H1 (cell line): ENCODE measurements around the gene SLC31A2. TPM values are rescaled to one million over a fixed set of nuclear protein-coding genes. Genes with fewer than 3 reads are reported as not detected.

ENCODE experiments used
- CTCF ChIA-PET: fragments of 300-600 bp; sonication (Branson Sonifier 250); formaldehyde crosslinking; loops from one replicate; lab custom pipeline; 2021; ENCODE audit not compliant: partially characterized antibody; lab: Charles Lee
- POLR2A ChIA-PET: fragments of 300-600 bp; sonication (Branson Sonifier 250); formaldehyde crosslinking; loops from one replicate; lab custom pipeline; 2021; ENCODE audit warnings: inconsistent platforms; ENCODE audit not compliant: partially characterized antibody; lab: Charles Lee
- DNase-seq, 2 experiments: peaks; one replicate each; pipeline versions ENCODE4 v3.0.0 to v3.0.0-alpha.2; 2010 to 2022; ENCODE audit warnings: low spot score in 2 of 2, low read depth in 1 of 2, mixed read lengths in 1 of 2
- FAIRE-seq: peaks from 2 replicates; lab custom pipeline; 2011; peaks lifted over from hg19 to GRCh38; lab: Jason Lieb, UNC
- H2AFZ ChIP-seq: 2 replicates; pipeline ENCODE4 v1.8.1; 2012; ENCODE audit warnings: low read length, inconsistent platforms
- H2AK5ac ChIP-seq: 2 replicates; pipeline ENCODE4 v1.6.1; 2013; ENCODE audit warnings: low read depth, low read length
- H2BK120ac ChIP-seq: replicated peaks from 2 replicates; pipeline ENCODE3; 2013; ENCODE audit warnings: low read depth, low read length, inconsistent platforms
- H2BK12ac ChIP-seq: 2 replicates; pipeline ENCODE4 v1.6.1; 2013; ENCODE audit warnings: low read depth, low read length
- H2BK15ac ChIP-seq: 2 replicates; pipeline ENCODE4 v1.6.1; 2013; ENCODE audit warnings: low read length
- H2BK20ac ChIP-seq: 2 replicates; pipeline ENCODE4 v1.6.1; 2013; ENCODE audit warnings: low read length
- H2BK5ac ChIP-seq: 2 replicates; pipeline ENCODE4 v1.6.1; 2013; ENCODE audit warnings: low read depth, low read length
- H3K14ac ChIP-seq: 2 replicates; pipeline ENCODE4 v1.6.1; 2013; ENCODE audit warnings: inconsistent platforms; ENCODE audit not compliant: insufficient read length
- H3K18ac ChIP-seq: 2 replicates; pipeline ENCODE4 v1.6.1; 2013; ENCODE audit warnings: low read length; ENCODE audit errors: extremely low read depth
- H3K23ac ChIP-seq: 2 replicates; pipeline ENCODE4 v1.6.1; 2013; ENCODE audit warnings: inconsistent platforms; ENCODE audit not compliant: insufficient read length
- H3K23me2 ChIP-seq: 2 replicates; pipeline ENCODE4 v1.6.1; 2013; ENCODE audit warnings: low read depth, low read length
- H3K27ac ChIP-seq: 2 replicates; pipeline ENCODE4 v1.6.1; 2011; ENCODE audit warnings: low read depth, low read length, inconsistent platforms
- H3K27me3 ChIP-seq, 4 experiments: replicated peaks in 1 of 4; 1 replicate in 1 of 4; 2 replicates in 3 of 4; pipeline versions ENCODE4 v1.6.1 to v1.8.1; 2011 to 2013; ENCODE audit warnings: low read length in 3 of 4, mild to moderate bottlenecking in 3 of 4, inconsistent platforms in 2 of 4, mixed read lengths in 2 of 4, moderate library complexity in 1 of 4; ENCODE audit not compliant: control insufficient read depth in 3 of 4, insufficient read depth in 3 of 4; ENCODE audit errors: extremely low read depth in 1 of 4
- H3K36me3 ChIP-seq, 4 experiments: 2 replicates each; pipeline versions ENCODE4 v1.6.1 to v1.8.1; 2011 to 2013; ENCODE audit warnings: mild to moderate bottlenecking in 4 of 4, low read length in 3 of 4, moderate library complexity in 2 of 4, control low read depth in 1 of 4, inconsistent platforms in 1 of 4; ENCODE audit not compliant: insufficient read depth in 4 of 4, control insufficient read depth in 2 of 4
- H3K4ac ChIP-seq: replicated peaks from 2 replicates; pipeline ENCODE3; 2013; ENCODE audit warnings: low read length, low read depth, mixed read lengths, inconsistent platforms; ENCODE audit not compliant: insufficient read length
- H3K4me1 ChIP-seq, 4 experiments: replicated peaks in 1 of 4; 1 replicate in 1 of 4; 2 replicates in 3 of 4; pipeline versions ENCODE4 v1.6.1 to v1.8.1; 2011 to 2013; ENCODE audit warnings: low read length in 3 of 4, inconsistent platforms in 2 of 4, mixed read lengths in 1 of 4; ENCODE audit not compliant: insufficient read depth in 4 of 4, control insufficient read depth in 3 of 4
- H3K4me2 ChIP-seq, 2 experiments: 2 replicates each; pipeline versions ENCODE4 v1.6.1 to v1.8.1; 2011 to 2013; ENCODE audit warnings: low read depth in 2 of 2, low read length in 2 of 2, control low read depth in 1 of 2, inconsistent platforms in 1 of 2, mild to moderate bottlenecking in 1 of 2; ENCODE audit not compliant: insufficient read depth in 1 of 2
- H3K4me3 ChIP-seq, 4 experiments: fragments of 200-600, 300-600 bp in 1 of 4; sonication (generic), shearing (Covaris generic), sonication (Bioruptor Twin) in 1 of 4; 2 replicates each; pipeline versions ENCODE4 v1.5.1 to v1.8.1; 2011 to 2016; ENCODE audit warnings: low read length in 4 of 4, low read depth in 3 of 4, control low read depth in 2 of 4, inconsistent platforms in 2 of 4, mild to moderate bottlenecking in 2 of 4, mixed read lengths in 1 of 4, moderate library complexity in 1 of 4; ENCODE audit not compliant: insufficient read depth in 2 of 4; ENCODE audit errors: extremely low read depth in 1 of 4
- H3K56ac ChIP-seq: replicated peaks from 2 replicates; pipeline ENCODE3; 2013; ENCODE audit warnings: low read depth, mild to moderate bottlenecking, mixed read lengths, low read length, inconsistent platforms; ENCODE audit not compliant: insufficient read length
- H3K79me1 ChIP-seq: 2 replicates; pipeline ENCODE4 v1.6.1; 2013; ENCODE audit warnings: low read depth, low read length, control low read depth
- H3K79me2 ChIP-seq, 2 experiments: 2 replicates each; pipeline versions ENCODE4 v1.6.1 to v1.8.1; 2012 to 2013; ENCODE audit warnings: low read length in 2 of 2, mild to moderate bottlenecking in 2 of 2, inconsistent platforms in 1 of 2; ENCODE audit not compliant: insufficient read depth in 2 of 2, control insufficient read depth in 1 of 2
- H3K9ac ChIP-seq, 4 experiments: replicated peaks in 1 of 4; 1 replicate in 1 of 4; 2 replicates in 3 of 4; pipeline versions ENCODE4 v1.6.1 to v1.8.1; 2011 to 2013; ENCODE audit warnings: low read depth in 3 of 4, low read length in 3 of 4, control low read depth in 2 of 4, mild to moderate bottlenecking in 2 of 4, moderate library complexity in 2 of 4, inconsistent platforms in 1 of 4; ENCODE audit errors: extremely low read depth in 1 of 4
- H3K9me3 ChIP-seq, 2 experiments: 2 replicates each; pipeline versions ENCODE4 v1.6.1 to v1.8.1; 2012 to 2013; ENCODE audit warnings: mild to moderate bottlenecking in 2 of 2, moderate library complexity in 2 of 2, control low read depth in 1 of 2, inconsistent platforms in 1 of 2, low read depth in 1 of 2, low read length in 1 of 2, mixed read lengths in 1 of 2; ENCODE audit not compliant: insufficient read depth in 2 of 2
- H4K20me1 ChIP-seq, 2 experiments: replicated peaks in 1 of 2; 2 replicates each; pipeline versions ENCODE3 to v1.8.1; 2011 to 2013; ENCODE audit warnings: inconsistent platforms in 2 of 2, low read length in 2 of 2, mild to moderate bottlenecking in 1 of 2; ENCODE audit not compliant: insufficient read depth in 2 of 2, control insufficient read depth in 1 of 2
- H4K5ac ChIP-seq: 2 replicates; pipeline ENCODE4 v1.6.1; 2013; ENCODE audit warnings: low read length, low read depth, mixed read lengths, inconsistent platforms; ENCODE audit not compliant: insufficient read length
- H4K8ac ChIP-seq: 2 replicates; pipeline ENCODE4 v1.8.0; 2013; ENCODE audit warnings: mild to moderate bottlenecking, moderate library complexity, low read length, inconsistent platforms; ENCODE audit not compliant: insufficient read depth; ENCODE audit errors: extremely low read depth
- H4K91ac ChIP-seq: replicated peaks from 2 replicates; pipeline ENCODE3; 2013; ENCODE audit warnings: low read length, mixed read lengths, inconsistent platforms; ENCODE audit not compliant: insufficient read length
- BACH1 ChIP-seq: IDR thresholded peaks from 2 replicates; pipeline ENCODE4 v1.6.1; 2012; ENCODE audit warnings: low read length, improper control_type of control experiment
- BRCA1 ChIP-seq: IDR thresholded peaks from 2 replicates; pipeline ENCODE4 v1.6.1; 2012; ENCODE audit warnings: low read depth, low read length, improper control_type of control experiment
- CTBP2 ChIP-seq: IDR thresholded peaks from 2 replicates; pipeline ENCODE4 v1.7.0; 2011; ENCODE audit warnings: borderline replicate concordance, mild to moderate bottlenecking, moderate library complexity, mixed read lengths, low read length; ENCODE audit not compliant: insufficient read depth, insufficient read length
- CTCF ChIP-seq, 3 experiments: IDR thresholded peaks; 1 replicate in 2 of 3; 2 replicates in 1 of 3; pipeline versions ENCODE4 v1.5.1 to v1.6.1; 2011; ENCODE audit warnings: low read length in 3 of 3, mild to moderate bottlenecking in 3 of 3, inconsistent platforms in 2 of 3, low read depth in 1 of 3, moderate library complexity in 1 of 3; ENCODE audit not compliant: insufficient read depth in 1 of 3; ENCODE audit errors: control extremely low read depth in 1 of 3
- FOSL1 ChIP-seq: IDR thresholded peaks from 2 replicates; pipeline ENCODE4 v1.6.1; 2011; ENCODE audit warnings: mild to moderate bottlenecking, low read depth, low read length, moderate library complexity; ENCODE audit not compliant: insufficient read depth
- HDAC6 ChIP-seq: IDR thresholded peaks from one replicate; pipeline ENCODE4 v1.7.1; 2012; ENCODE audit warnings: low read depth, mild to moderate bottlenecking, inconsistent platforms, low read length, moderate library complexity
- RNF2 ChIP-seq: fragments of 200-900, 300-1000 bp; sonication (generic); IDR thresholded peaks from 2 replicates; pipeline ENCODE4 v1.7.1; 2016; ENCODE audit warnings: borderline replicate concordance, low read depth, mild to moderate bottlenecking, antibody characterized with exemption, low read length; ENCODE audit not compliant: poor library complexity, severe bottlenecking; ENCODE audit errors: missing control alignments
- SIN3A ChIP-seq, 2 experiments: IDR thresholded peaks in 1 of 2; conservative IDR thresholded peaks in 1 of 2; 2 replicates each; pipeline ENCODE4 v1.6.1; 2011 to 2012; ENCODE audit warnings: low read length in 2 of 2, improper control_type of control experiment in 1 of 2, low read depth in 1 of 2, mild to moderate bottlenecking in 1 of 2
- SRF ChIP-seq: IDR thresholded peaks from 2 replicates; pipeline ENCODE4 v1.6.1; 2011; ENCODE audit warnings: mild to moderate bottlenecking, low read depth, low read length, moderate library complexity
- TBP ChIP-seq: IDR thresholded peaks from 2 replicates; pipeline ENCODE4 v1.6.1; 2011; ENCODE audit warnings: low read depth, low read length, improper control_type of control experiment
- WGBS, 2 experiments: shearing (Covaris generic) in 1 of 2; methylation state at CpG; one replicate each; pipeline versions ENCODE4 v1.1.6 to v1.1.7; 2013 to 2015; ENCODE audit warnings: low lambda C conversion rate in 2 of 2, mixed read lengths in 2 of 2, inconsistent platforms in 1 of 2, low coverage in 1 of 2, missing lambda C conversion rate in 1 of 2; ENCODE audit not compliant: insufficient replicate concordance in 2 of 2, insufficient coverage in 1 of 2, insufficient read length in 1 of 2; ENCODE audit errors: extremely low coverage in 1 of 2, missing lambda C conversion rate in 1 of 2; 5-methylcytosine and 5-hydroxymethylcytosine counted together
- polyA plus RNA-seq, 7 experiments: library from polyadenylated mRNA; depleted of rRNA in 3 of 7; stranded (reverse) in 5 of 7; unstranded in 2 of 7; fragments of >200 nt in 5 of 7; fragments of 200-250 nt in 2 of 7; gene quantifications; 1 replicate in 5 of 7; 2 replicates in 1 of 7; 4 replicates in 1 of 7; pipeline versions ENCODE4 v1.2.1 to v1.2.3, GENCODE V29; 2011 to 2013; ENCODE audit warnings: missing spikeins in 2 of 7, mixed read lengths in 2 of 7
- total RNA-seq: library from RNA; stranded (reverse); fragmentation: NEBNext Ultra II Directional; extraction: Animal tissue kit (Norgen Biotek cat#: 25700); gene quantifications from 2 replicates; pipeline ENCODE4 v1.2.1, GENCODE V29; 2021

The SLC31A2 gene
- total and polyA plus RNA-seq, 2 of the 8 experiments (the other 6 are each of a cell fraction or from before 2014, with no cell fraction given), result 2.0 to 2.9 TPM

GRCh38 chr9:113153599-113153998 is 2.8 kb downstream of the SLC31A2 start:
- no peak overlapping the region for H2BK12ac ChIP-seq
- TF ChIP-seq CTBP2 (no peak), SRF (no peak), SIN3A (conservative IDR thresholded peaks at IDR 0.05 in 1 of 2, IDR thresholded peaks at IDR 0.05 in 1 of 2; ENCODE audit: low read depth in 1 of 2, low read length in 2 of 2) (no peak), CTCF (IDR thresholded peaks at IDR 0.05; ENCODE audit: control extremely low read depth in 1 of 3, insufficient read depth in 1 of 3, low read depth in 1 of 3, low read length in 3 of 3) (no peak), BRCA1 (no peak), TBP (no peak), RNF2 (no peak), HDAC6 (no peak), BACH1 (no peak), FOSL1 (no peak)

More at GRCh38 chr9:113153599-113153998, 2.8 kb downstream of the SLC31A2 start:
- H4K8ac ChIP-seq, result no peak overlapping the region
- no peaks in the 10 kb centered on the region for H3K79me1 ChIP-seq
- no peak overlapping the region for H3K27ac ChIP-seq
- H2AFZ ChIP-seq, result no peak overlapping the region
- no peak overlapping the region for H3K4ac ChIP-seq
- no peak overlapping the region for H3K9ac ChIP-seq
- H3K9me3 ChIP-seq, result no peaks in the 10 kb centered on the region
- peaks cover 0 to 2% (median under 1%) of the 10 kb centered on the region in 4 experiments; a peak in 2 of 7 replicates for H3K4me1 ChIP-seq
- no peak overlapping the region for H2BK20ac ChIP-seq
- no peaks in the 10 kb centered on the region for H3K36me3 ChIP-seq
- DNase-seq (no peak), FAIRE-seq (no peak)
- no peak overlapping the region for H2AK5ac ChIP-seq
- H2BK5ac ChIP-seq, result no peak overlapping the region
- H3K23ac ChIP-seq, result no peak overlapping the region
- H3K14ac ChIP-seq, result no peak overlapping the region
- H4K5ac ChIP-seq, result no peak overlapping the region
- no peak overlapping the region for H2BK120ac ChIP-seq
- H3K23me2 ChIP-seq, result peaks cover 5% of the 10 kb centered on the region
- H3K79me2 ChIP-seq, result no peaks in the 10 kb centered on the region
- H3K56ac ChIP-seq, result no peak overlapping the region
- no peak overlapping the region for H3K18ac ChIP-seq
- WGBS, 2 experiments, result 86% methylated on average over 6 of the region's 6 CpGs; no CpG with 5 or more reads in 1 of the 2 experiments
- H3K27me3 ChIP-seq, result peaks cover 0 to 10% (median 7%) of the 10 kb centered on the region in 4 experiments; a peak in 5 of 7 replicates
- H3K4me2 ChIP-seq, result no peak overlapping the region
- CTCF ChIA-PET, result interaction anchor here (0.9 to 1.1 kb wide), 2 partner anchors 23 to 228 kb away, joined by 3 read pairs; no protein-coding TSS in a partner anchor
- H3K4me3 ChIP-seq, result no peak overlapping the region
- H4K91ac ChIP-seq, result no peak overlapping the region
- no peaks in the 10 kb centered on the region for H4K20me1 ChIP-seq
- POLR2A ChIA-PET, result no interaction called here
- no peak overlapping the region for H2BK15ac ChIP-seq
